GM23338 (cell line): ENCODE measurements around the gene MEIG1. TPM values are rescaled to one million over a fixed set of nuclear protein-coding genes. Genes with fewer than 3 reads are reported as not detected.
"Not testable (repeated sequence)": the region's sequence is repeated elsewhere in the genome, so short reads cannot be mapped to it uniquely, and the experiment has no call there.

ENCODE experiments used
- ATAC-seq: fragments of 200-7000 bp; cut with Tn5 transposase; 3 replicates; pipeline ENCODE4 v1.9.1; 2020
- DNase-seq: peaks from one replicate; pipeline ENCODE4 v3.0.0-alpha.2; 2015; ENCODE audit warnings: low spot score
- H2AFZ ChIP-seq: fragments of 200-600 bp; sonication (generic); 2 replicates; pipeline ENCODE4 v1.8.0; 2016; ENCODE audit warnings: antibody characterized with exemption, mild to moderate bottlenecking, moderate library complexity
- H3F3A ChIP-seq: fragments of 200-600 bp; sonication (generic); replicated peaks from 2 replicates; pipeline ENCODE4 v1.8.0; 2017; ENCODE audit warnings: antibody characterized with exemption, mixed run types, low read depth
- H3K27ac ChIP-seq: fragments of 200-600 bp; sonication (generic); 2 replicates; pipeline ENCODE4 v1.6.1; 2016; ENCODE audit warnings: low read depth
- H3K27me3 ChIP-seq: fragments of 200-600 bp; sonication (generic); 2 replicates; pipeline ENCODE4 v1.8.0; 2016; ENCODE audit warnings: mild to moderate bottlenecking, mixed run types, moderate library complexity; ENCODE audit not compliant: insufficient read depth
- H3K36me3 ChIP-seq: fragments of 200-600 bp; sonication (generic); 2 replicates; pipeline ENCODE4 v1.8.0; 2016; ENCODE audit warnings: mild to moderate bottlenecking; ENCODE audit not compliant: insufficient read depth
- H3K4me1 ChIP-seq: fragments of 200-600 bp; sonication (generic); 2 replicates; pipeline ENCODE4 v1.8.0; 2016; ENCODE audit warnings: mild to moderate bottlenecking, moderate library complexity; ENCODE audit not compliant: insufficient read depth
- H3K4me2 ChIP-seq: fragments of 200-600 bp; sonication (generic); 2 replicates; pipeline ENCODE4 v1.7.1; 2017; ENCODE audit warnings: mixed run types
- H3K4me3 ChIP-seq: fragments of 200-600 bp; sonication (generic); 2 replicates; pipeline ENCODE4 v1.6.1; 2016; ENCODE audit warnings: mixed run types
- H3K79me2 ChIP-seq: fragments of 200-600 bp; sonication (generic); replicated peaks from 2 replicates; pipeline ENCODE4 v1.8.0; 2017; ENCODE audit warnings: mild to moderate bottlenecking; ENCODE audit not compliant: insufficient read depth
- H3K9me2 ChIP-seq: fragments of 200-600 bp; sonication (generic); 2 replicates; pipeline ENCODE4 v1.8.0; 2017; ENCODE audit not compliant: insufficient read depth
- H4K20me1 ChIP-seq: fragments of 200-600 bp; sonication (generic); replicated peaks from 2 replicates; pipeline ENCODE4 v1.8.0; 2017; ENCODE audit warnings: mild to moderate bottlenecking; ENCODE audit not compliant: insufficient read depth
- H3K27ac Mint-ChIP-seq: 2 replicates; pipeline ENCODE4 v1.8.0; 2020; ENCODE audit warnings: inconsistent platforms, mild to moderate bottlenecking, moderate library complexity, mixed read lengths
- H3K27me3 Mint-ChIP-seq: 3 replicates; pipeline ENCODE4 v1.8.0; 2022; ENCODE audit warnings: low read depth, mild to moderate bottlenecking, moderate library complexity, mixed read lengths, inconsistent platforms; ENCODE audit not compliant: insufficient read depth, poor library complexity
- H3K36me3 Mint-ChIP-seq: 3 replicates; pipeline ENCODE4 v1.8.0; 2021; ENCODE audit warnings: low read depth, mild to moderate bottlenecking, inconsistent platforms, moderate library complexity, mixed read lengths
- H3K4me1 Mint-ChIP-seq: 3 replicates; pipeline ENCODE4 v1.8.0; 2020; ENCODE audit warnings: mild to moderate bottlenecking, inconsistent platforms, mixed read lengths
- H3K4me3 Mint-ChIP-seq: 3 replicates; pipeline ENCODE4 v1.8.0; 2021; ENCODE audit warnings: moderate library complexity, mild to moderate bottlenecking, inconsistent platforms, mixed read lengths
- H3K9me3 Mint-ChIP-seq: 3 replicates; pipeline ENCODE4 v1.8.0; 2020; ENCODE audit warnings: moderate library complexity, mild to moderate bottlenecking, inconsistent platforms, mixed read lengths
- CTCF ChIP-seq, 2 experiments: fragments of 200-600 bp in 1 of 2; sonication (generic) in 1 of 2; conservative IDR thresholded peaks; 2 replicates each; pipeline versions ENCODE4 v1.5.1 to v1.6.1; 2016 to 2017; ENCODE audit warnings: antibody characterized with exemption in 2 of 2, low read depth in 2 of 2, mild to moderate bottlenecking in 2 of 2, moderate library complexity in 1 of 2
- polyA plus RNA-seq: library from polyadenylated mRNA; unstranded; fragments of >200 nt; fragmentation: Nextera tagmentation; extraction: Ambion mirVana; gene quantifications from 2 replicates; pipeline ENCODE4 v1.2.1, GENCODE V29; 2016
- total RNA-seq: library from RNA; depleted of rRNA; stranded (reverse); fragments of >200 nt; shearing (Covaris generic); gene quantifications from 2 replicates; pipeline ENCODE4 v1.2.3, GENCODE V29; 2014
- TF ChIP-seq, protein P1 (sequence below): fragments of 250-450 bp; sonication (Bioruptor Pico); IDR thresholded peaks from 2 replicates; pipeline ENCODE4 v1.5.0; 2020; ENCODE audit warnings: mild to moderate bottlenecking, moderate library complexity

Gene MEIG1
- total and polyA plus RNA-seq, 2 experiments from 2014 or later = 1.2 TPM; not detected in 1

- not testable (repeated sequence) for H3K36me3 Mint-ChIP-seq, H3K4me2 ChIP-seq, H2AFZ ChIP-seq, H3K27ac ChIP-seq, H4K20me1 ChIP-seq, H3F3A ChIP-seq, H3K4me1 ChIP-seq, H3K9me2 ChIP-seq, H3K9me3 Mint-ChIP-seq, H3K36me3 ChIP-seq, H3K4me3 Mint-ChIP-seq, H3K4me1 Mint-ChIP-seq, H3K27ac Mint-ChIP-seq, H3K27me3 Mint-ChIP-seq, H3K4me3 ChIP-seq, ATAC-seq, H3K79me2 ChIP-seq, H3K27me3 ChIP-seq
- TF ChIP-seq CTCF (conservative IDR thresholded peaks at IDR 0.05; ENCODE audit: low read depth in 2 of 2) = peak; percentile 18 to 27; a peak in 2 of 4 replicates
- DNase-seq = peak; percentile 32
Observed at GRCh38 chr10:14974153-14974998, 15.2 kb downstream of the MEIG1 start.

- H3K4me1 ChIP-seq = no peaks in the 10 kb centered on the region
- H2AFZ ChIP-seq = no peak overlapping the region
- H3K4me3 Mint-ChIP-seq = no peak overlapping the region
- H3K36me3 Mint-ChIP-seq = no peaks in the 10 kb centered on the region
- DNase-seq = peak; percentile 11
- H3K4me2 ChIP-seq = no peak overlapping the region
- H3F3A ChIP-seq = no peaks in the 10 kb centered on the region
- no peaks in the 10 kb centered on the region for H3K36me3 ChIP-seq
- H4K20me1 ChIP-seq = no peaks in the 10 kb centered on the region
- no peaks in the 10 kb centered on the region for H3K9me2 ChIP-seq
- H3K27ac Mint-ChIP-seq = no peak overlapping the region
- no peak overlapping the region for H3K27ac ChIP-seq
- H3K27me3 Mint-ChIP-seq = peaks cover 6% of the 10 kb centered on the region
- H3K79me2 ChIP-seq = no peaks in the 10 kb centered on the region
- H3K4me1 Mint-ChIP-seq = peaks cover 2% of the 10 kb centered on the region; the same call in 2 of the 3 replicates
- H3K9me3 Mint-ChIP-seq = no peaks in the 10 kb centered on the region
- no peak for ATAC-seq
- H3K27me3 ChIP-seq = no peaks in the 10 kb centered on the region
- peak; percentile 46 to 50 for TF ChIP-seq CTCF (conservative IDR thresholded peaks at IDR 0.05; ENCODE audit: low read depth in 2 of 2)
- TF ChIP-seq, protein P1, sequence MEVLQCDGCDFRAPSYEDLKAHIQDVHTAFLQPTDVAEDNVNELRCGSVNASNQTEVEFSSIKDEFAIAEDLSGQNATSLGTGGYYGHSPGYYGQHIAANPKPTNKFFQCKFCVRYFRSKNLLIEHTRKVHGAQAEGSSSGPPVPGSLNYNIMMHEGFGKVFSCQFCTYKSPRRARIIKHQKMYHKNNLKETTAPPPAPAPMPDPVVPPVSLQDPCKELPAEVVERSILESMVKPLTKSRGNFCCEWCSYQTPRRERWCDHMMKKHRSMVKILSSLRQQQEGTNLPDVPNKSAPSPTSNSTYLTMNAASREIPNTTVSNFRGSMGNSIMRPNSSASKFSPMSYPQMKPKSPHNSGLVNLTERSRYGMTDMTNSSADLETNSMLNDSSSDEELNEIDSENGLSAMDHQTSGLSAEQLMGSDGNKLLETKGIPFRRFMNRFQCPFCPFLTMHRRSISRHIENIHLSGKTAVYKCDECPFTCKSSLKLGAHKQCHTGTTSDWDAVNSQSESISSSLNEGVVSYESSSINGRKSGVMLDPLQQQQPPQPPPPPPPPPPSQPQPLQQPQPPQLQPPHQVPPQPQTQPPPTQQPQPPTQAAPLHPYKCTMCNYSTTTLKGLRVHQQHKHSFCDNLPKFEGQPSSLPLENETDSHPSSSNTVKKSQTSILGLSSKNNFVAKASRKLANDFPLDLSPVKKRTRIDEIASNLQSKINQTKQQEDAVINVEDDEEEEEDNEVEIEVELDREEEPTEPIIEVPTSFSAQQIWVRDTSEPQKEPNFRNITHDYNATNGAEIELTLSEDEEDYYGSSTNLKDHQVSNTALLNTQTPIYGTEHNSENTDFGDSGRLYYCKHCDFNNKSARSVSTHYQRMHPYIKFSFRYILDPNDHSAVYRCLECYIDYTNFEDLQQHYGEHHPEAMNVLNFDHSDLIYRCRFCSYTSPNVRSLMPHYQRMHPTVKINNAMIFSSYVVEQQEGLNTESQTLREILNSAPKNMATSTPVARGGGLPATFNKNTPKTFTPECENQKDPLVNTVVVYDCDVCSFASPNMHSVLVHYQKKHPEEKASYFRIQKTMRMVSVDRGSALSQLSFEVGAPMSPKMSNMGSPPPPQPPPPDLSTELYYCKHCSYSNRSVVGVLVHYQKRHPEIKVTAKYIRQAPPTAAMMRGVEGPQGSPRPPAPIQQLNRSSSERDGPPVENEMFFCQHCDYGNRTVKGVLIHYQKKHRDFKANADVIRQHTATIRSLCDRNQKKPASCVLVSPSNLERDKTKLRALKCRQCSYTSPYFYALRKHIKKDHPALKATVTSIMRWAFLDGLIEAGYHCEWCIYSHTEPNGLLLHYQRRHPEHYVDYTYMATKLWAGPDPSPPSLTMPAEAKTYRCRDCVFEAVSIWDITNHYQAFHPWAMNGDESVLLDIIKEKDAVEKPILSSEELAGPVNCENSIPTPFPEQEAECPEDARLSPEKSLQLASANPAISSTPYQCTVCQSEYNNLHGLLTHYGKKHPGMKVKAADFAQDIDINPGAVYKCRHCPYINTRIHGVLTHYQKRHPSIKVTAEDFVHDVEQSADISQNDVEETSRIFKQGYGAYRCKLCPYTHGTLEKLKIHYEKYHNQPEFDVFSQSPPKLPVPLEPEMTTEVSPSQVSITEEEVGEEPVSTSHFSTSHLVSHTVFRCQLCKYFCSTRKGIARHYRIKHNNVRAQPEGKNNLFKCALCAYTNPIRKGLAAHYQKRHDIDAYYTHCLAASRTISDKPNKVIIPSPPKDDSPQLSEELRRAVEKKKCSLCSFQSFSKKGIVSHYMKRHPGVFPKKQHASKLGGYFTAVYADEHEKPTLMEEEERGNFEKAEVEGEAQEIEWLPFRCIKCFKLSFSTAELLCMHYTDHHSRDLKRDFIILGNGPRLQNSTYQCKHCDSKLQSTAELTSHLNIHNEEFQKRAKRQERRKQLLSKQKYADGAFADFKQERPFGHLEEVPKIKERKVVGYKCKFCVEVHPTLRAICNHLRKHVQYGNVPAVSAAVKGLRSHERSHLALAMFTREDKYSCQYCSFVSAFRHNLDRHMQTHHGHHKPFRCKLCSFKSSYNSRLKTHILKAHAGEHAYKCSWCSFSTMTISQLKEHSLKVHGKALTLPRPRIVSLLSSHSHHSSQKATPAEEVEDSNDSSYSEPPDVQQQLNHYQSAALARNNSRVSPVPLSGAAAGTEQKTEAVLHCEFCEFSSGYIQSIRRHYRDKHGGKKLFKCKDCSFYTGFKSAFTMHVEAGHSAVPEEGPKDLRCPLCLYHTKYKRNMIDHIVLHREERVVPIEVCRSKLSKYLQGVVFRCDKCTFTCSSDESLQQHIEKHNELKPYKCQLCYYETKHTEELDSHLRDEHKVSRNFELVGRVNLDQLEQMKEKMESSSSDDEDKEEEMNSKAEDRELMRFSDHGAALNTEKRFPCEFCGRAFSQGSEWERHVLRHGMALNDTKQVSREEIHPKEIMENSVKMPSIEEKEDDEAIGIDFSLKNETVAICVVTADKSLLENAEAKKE = no peak
- no peak overlapping the region for H3K4me3 ChIP-seq
Observed at GRCh38 chr10:14975672-14976273, 16.6 kb downstream of the MEIG1 start.
